GM12878 (cell line): ENCODE results near the gene CEACAM8. TPM values are rescaled to one million over a fixed set of nuclear protein-coding genes. Genes with fewer than 3 reads are reported as not detected.

Experiments used
- ATAC-seq: fragments of 200-7000 bp; cut with Tn5 transposase; 3 replicates; pipeline ENCODE4 v1.9.1; 2020; ENCODE audit warnings: mild to moderate bottlenecking, moderate library complexity
- BruUV-seq: library from RNA; stranded (reverse); fragments of 400-500 nt; replicated peaks from 2 replicates; lab custom pipeline; 2021; lab: Mats Ljungman, UMichigan
- CTCF ChIA-PET: fragments of 300-600 bp; sonication (Branson Sonifier 250); formaldehyde crosslinking; extraction: SDS; loops from one replicate; lab custom pipeline; 2021; ENCODE audit warnings: inconsistent platforms; lab: Yijun Ruan, JAX
- POLR2A ChIA-PET: fragments of 350-600 bp; formaldehyde crosslinking; extraction: SDS; loops from one replicate; lab custom pipeline; 2021; ENCODE audit warnings: inconsistent platforms; lab: Charles Lee
- RAD21 ChIA-PET: fragments of 300-600 bp; sonication (Branson Sonifier 250); formaldehyde crosslinking; loops from one replicate; lab custom pipeline; 2023; ENCODE audit warnings: antibody characterized with exemption; ENCODE audit not compliant: unreplicated experiment; lab: Charles Lee
- SMC1A ChIA-PET: fragments of 300-600 bp; sonication (Branson Sonifier 250); formaldehyde crosslinking; loops from one replicate; lab custom pipeline; 2023; ENCODE audit not compliant: unreplicated experiment, uncharacterized antibody; lab: Charles Lee
- DNase-seq: peaks from one replicate; pipeline ENCODE4 v3.0.0-alpha.2; 2011; ENCODE audit warnings: low read depth, low spot score
- FAIRE-seq: peaks from 3 replicates; lab custom pipeline; 2011; peaks lifted over from hg19 to GRCh38; lab: Jason Lieb, UNC
- H2AFZ ChIP-seq: 2 replicates; pipeline ENCODE4 v1.6.0; 2011; ENCODE audit warnings: low read depth, low read length, control low read depth; ENCODE audit not compliant: control insufficient read depth
- H3K27ac ChIP-seq: 2 replicates; pipeline ENCODE4 v1.5.1; 2011; ENCODE audit warnings: control low read depth; ENCODE audit not compliant: control insufficient read depth, insufficient read depth
- H3K27me3 ChIP-seq, 2 experiments: replicated peaks in 1 of 2; 2 replicates each; pipeline versions ENCODE4 v1.6.0 to v1.6.1; 2011; ENCODE audit warnings: low read length in 1 of 2; ENCODE audit not compliant: control insufficient read depth in 2 of 2, insufficient read depth in 2 of 2
- H3K36me3 ChIP-seq, 2 experiments: 2 replicates each; pipeline ENCODE4 v1.5.1; 2011; ENCODE audit warnings: low read length in 1 of 2; ENCODE audit not compliant: control insufficient read depth in 2 of 2, insufficient read depth in 2 of 2
- H3K4me1 ChIP-seq: 2 replicates; pipeline ENCODE4 v1.6.1; 2011; ENCODE audit warnings: mild to moderate bottlenecking, low read length, moderate library complexity, mixed read lengths; ENCODE audit not compliant: control insufficient read depth, insufficient read depth
- H3K4me2 ChIP-seq: 2 replicates; pipeline ENCODE4 v1.6.0; 2011; ENCODE audit warnings: control low read depth; ENCODE audit not compliant: control insufficient read depth, insufficient read depth
- H3K4me3 ChIP-seq: fragments of 200-600 bp; sonication (generic); 2 replicates; pipeline ENCODE4 v1.5.1; 2016
- H3K79me2 ChIP-seq: 2 replicates; pipeline ENCODE4 v1.6.0; 2011; ENCODE audit warnings: low read length; ENCODE audit not compliant: control insufficient read depth, insufficient read depth
- H3K9ac ChIP-seq: 2 replicates; pipeline ENCODE4 v1.8.0; 2011; ENCODE audit warnings: low read length, control low read depth, mixed read lengths; ENCODE audit not compliant: control insufficient read depth, insufficient read depth
- H3K9me3 ChIP-seq: replicated peaks from 3 replicates; pipeline ENCODE4 v1.5.1; 2011; ENCODE audit warnings: mild to moderate bottlenecking, low read length; ENCODE audit not compliant: control insufficient read depth, insufficient read depth
- H4K20me1 ChIP-seq: 2 replicates; pipeline ENCODE4 v1.6.0; 2011; ENCODE audit not compliant: control insufficient read depth, insufficient read depth
- BMI1 ChIP-seq: fragments of 450-650 bp; IDR thresholded peaks from 2 replicates; pipeline ENCODE4 v1.6.1; 2016; ENCODE audit warnings: mild to moderate bottlenecking, moderate library complexity, borderline replicate concordance
- EZH2 ChIP-seq: IDR thresholded peaks from 2 replicates; pipeline ENCODE4 v1.6.1; 2012; ENCODE audit warnings: low read depth, mild to moderate bottlenecking, control low read depth, inconsistent platforms, low read length, borderline replicate concordance; ENCODE audit not compliant: control insufficient read depth
- FOXK2 ChIP-seq: fragments of 450-650 bp; IDR thresholded peaks from 2 replicates; pipeline ENCODE4 v1.6.1; 2017; ENCODE audit warnings: mild to moderate bottlenecking, moderate library complexity
- GABPA ChIP-seq: IDR thresholded peaks from 2 replicates; pipeline ENCODE4 v1.6.1; 2014; ENCODE audit warnings: antibody characterized with exemption, low read depth, mild to moderate bottlenecking, inconsistent platforms
- IKZF1 ChIP-seq: fragments of 450-650 bp; conservative IDR thresholded peaks from 2 replicates; pipeline ENCODE4 v1.6.1; 2017; ENCODE audit warnings: antibody characterized with exemption, mild to moderate bottlenecking
- JUND ChIP-seq: IDR thresholded peaks from 2 replicates; pipeline ENCODE4 v1.6.1; 2012; ENCODE audit warnings: low read depth, mild to moderate bottlenecking, low read length, improper control_type of control experiment, moderate library complexity
- MXI1 ChIP-seq: fragments of 150-350 bp; IDR thresholded peaks from 2 replicates; pipeline ENCODE4 v1.6.1; 2011; ENCODE audit warnings: low read depth, mild to moderate bottlenecking, inconsistent platforms, low read length, improper control_type of control experiment
- MYB ChIP-seq: fragments of 150-350 bp; IDR thresholded peaks from 2 replicates; pipeline ENCODE4 v1.6.1; 2014; ENCODE audit warnings: mild to moderate bottlenecking, low read depth, low read length, borderline replicate concordance
- PAX5 ChIP-seq: IDR thresholded peaks from 2 replicates; pipeline ENCODE4 v1.6.1; 2011; ENCODE audit warnings: low read depth, low read length, borderline replicate concordance
- POLR2A ChIP-seq: IDR thresholded peaks from 2 replicates; pipeline ENCODE4 v1.6.1; 2011; ENCODE audit warnings: low read depth, mild to moderate bottlenecking, low read length
- RAD21 ChIP-seq: IDR thresholded peaks from 2 replicates; pipeline ENCODE4 v1.6.1; 2011; ENCODE audit warnings: mild to moderate bottlenecking, low read depth, low read length, moderate library complexity; ENCODE audit not compliant: insufficient read depth
- RELA ChIP-seq: fragments of 450-650 bp; IDR thresholded peaks from 2 replicates; pipeline ENCODE4 v1.8.0; 2014; ENCODE audit warnings: borderline replicate concordance; ENCODE audit not compliant: partially characterized antibody
- RUNX3 ChIP-seq: IDR thresholded peaks from 2 replicates; pipeline ENCODE4 v1.6.1; 2012; ENCODE audit warnings: low read length, inconsistent platforms
- SMAD1 ChIP-seq: fragments of 450-650 bp; IDR thresholded peaks from 2 replicates; pipeline ENCODE4 v1.6.1; 2018; ENCODE audit warnings: mild to moderate bottlenecking, low read depth; ENCODE audit not compliant: partially characterized antibody
- ZNF207 ChIP-seq: fragments of 450-650 bp; IDR thresholded peaks from 2 replicates; pipeline ENCODE4 v1.6.1; 2014; ENCODE audit warnings: antibody characterized with exemption, mild to moderate bottlenecking, borderline replicate concordance
- in situ Hi-C: fragments of 300-500 bp; cut with MboI; formaldehyde crosslinking; loops from 9 replicates; pipeline ENCODE4 v1.14.3; 2018; ENCODE audit warnings: mixed read lengths
- intact Hi-C: fragments of 100-400 bp; cut with micrococcal nuclease; formaldehyde crosslinking; loops from one replicate; pipeline ENCODE4 v1.14.2; 2022; ENCODE audit not compliant: unreplicated experiment
- polyA plus RNA-seq, 11 experiments: library from polyadenylated mRNA; depleted of rRNA in 4 of 11; unstranded in 6 of 11; stranded (reverse) in 5 of 11; fragments of >200 nt; fragmentation: Nextera tagmentation in 4 of 11; fragmentation: Illumina TruSeq in 1 of 11; extraction: Ambion mirVana in 4 of 11; extraction: Trizol in 1 of 11; gene quantifications; 1 replicate in 1 of 11; 2 replicates in 10 of 11; pipeline versions ENCODE4 v1.2.1 to v1.2.3, GENCODE V29; 2011 to 2016; ENCODE audit warnings: inconsistent platforms in 2 of 11, missing spikeins in 2 of 11, low read depth in 1 of 11
- total RNA-seq, 4 experiments: library from RNA; depleted of rRNA in 3 of 4; stranded (reverse); fragments of >200 nt in 3 of 4; fragmentation: Illumina TruSeq in 1 of 4; extraction: Trizol in 1 of 4; gene quantifications; 2 replicates each; pipeline versions ENCODE4 v1.2.1 to v1.2.3, GENCODE V29; 2013 to 2021
- TF ChIP-seq, protein P1 (sequence below): fragments of 450-650 bp; IDR thresholded peaks from 2 replicates; pipeline ENCODE4 v1.6.1; 2016; ENCODE audit warnings: mild to moderate bottlenecking
- TF ChIP-seq, protein P2 (sequence below): IDR thresholded peaks from 2 replicates; pipeline ENCODE4 v1.6.1; 2012; ENCODE audit warnings: low read depth, low read length, improper control_type of control experiment
- TF ChIP-seq, protein P3 (sequence below): IDR thresholded peaks from 2 replicates; pipeline ENCODE4 v1.6.1; 2011; ENCODE audit warnings: mild to moderate bottlenecking, low read depth, low read length, moderate library complexity; ENCODE audit not compliant: insufficient replicate concordance

The CEACAM8 gene
- total and polyA plus RNA-seq, 10 of the 15 experiments (the other 5 are each of a cell fraction or from before 2014, with no cell fraction given): 0.06 TPM; not detected in 9

DNA sequence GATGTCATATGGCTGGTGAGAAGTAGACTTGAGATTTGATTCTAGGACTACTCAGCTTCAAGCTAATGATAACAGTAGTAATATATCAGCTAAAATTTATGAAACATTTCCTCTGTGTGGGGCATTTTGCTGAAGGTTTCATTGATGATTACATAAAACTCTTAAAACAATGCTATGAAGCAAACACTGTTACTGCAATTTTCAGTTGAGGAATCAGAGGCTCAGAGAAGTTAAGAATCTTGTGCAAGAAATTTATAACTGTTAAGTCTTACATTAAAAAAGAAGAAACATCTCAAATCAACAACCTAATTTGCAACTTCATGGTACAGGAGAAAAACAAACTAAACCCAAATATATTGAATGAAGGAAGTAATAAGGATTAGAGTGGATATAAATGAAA lies 10.3 kb downstream of the CEACAM8 start:
- H3K9me3 ChIP-seq: no peaks in the 10 kb centered on the region
- no peak overlapping the region for H3K27ac ChIP-seq
- in situ Hi-C loops: no loop called here
- ChIA-PET RAD21 (no interaction called here), CTCF (interaction anchor here (1.2 kb wide), 1 partner anchor 19 kb away, joined by 4 read pairs; no protein-coding TSS in a partner anchor), POLR2A (no interaction called here), SMC1A (no interaction called here)
- H3K9ac ChIP-seq: no peak overlapping the region
- no peaks in the 10 kb centered on the region for H4K20me1 ChIP-seq
- TF ChIP-seq FOXK2 (no peak), POLR2A (no peak), MXI1 (no peak), GABPA (no peak), PAX5 (no peak), JUND (no peak), RUNX3 (no peak), BMI1 (no peak), IKZF1 (no peak), RELA (no peak), MYB (no peak), ZNF207 (no peak), EZH2 (no peak), SMAD1 (no peak), RAD21 (no peak)
- TF ChIP-seq, protein P1, sequence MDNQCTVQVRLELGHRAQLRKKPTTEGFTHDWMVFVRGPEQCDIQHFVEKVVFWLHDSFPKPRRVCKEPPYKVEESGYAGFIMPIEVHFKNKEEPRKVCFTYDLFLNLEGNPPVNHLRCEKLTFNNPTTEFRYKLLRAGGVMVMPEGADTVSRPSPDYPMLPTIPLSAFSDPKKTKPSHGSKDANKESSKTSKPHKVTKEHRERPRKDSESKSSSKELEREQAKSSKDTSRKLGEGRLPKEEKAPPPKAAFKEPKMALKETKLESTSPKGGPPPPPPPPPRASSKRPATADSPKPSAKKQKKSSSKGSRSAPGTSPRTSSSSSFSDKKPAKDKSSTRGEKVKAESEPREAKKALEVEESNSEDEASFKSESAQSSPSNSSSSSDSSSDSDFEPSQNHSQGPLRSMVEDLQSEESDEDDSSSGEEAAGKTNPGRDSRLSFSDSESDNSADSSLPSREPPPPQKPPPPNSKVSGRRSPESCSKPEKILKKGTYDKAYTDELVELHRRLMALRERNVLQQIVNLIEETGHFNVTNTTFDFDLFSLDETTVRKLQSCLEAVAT: no peak
- TF ChIP-seq, protein P2, sequence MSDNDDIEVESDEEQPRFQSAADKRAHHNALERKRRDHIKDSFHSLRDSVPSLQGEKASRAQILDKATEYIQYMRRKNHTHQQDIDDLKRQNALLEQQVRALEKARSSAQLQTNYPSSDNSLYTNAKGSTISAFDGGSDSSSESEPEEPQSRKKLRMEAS: no peak
- TF ChIP-seq, protein P3, sequence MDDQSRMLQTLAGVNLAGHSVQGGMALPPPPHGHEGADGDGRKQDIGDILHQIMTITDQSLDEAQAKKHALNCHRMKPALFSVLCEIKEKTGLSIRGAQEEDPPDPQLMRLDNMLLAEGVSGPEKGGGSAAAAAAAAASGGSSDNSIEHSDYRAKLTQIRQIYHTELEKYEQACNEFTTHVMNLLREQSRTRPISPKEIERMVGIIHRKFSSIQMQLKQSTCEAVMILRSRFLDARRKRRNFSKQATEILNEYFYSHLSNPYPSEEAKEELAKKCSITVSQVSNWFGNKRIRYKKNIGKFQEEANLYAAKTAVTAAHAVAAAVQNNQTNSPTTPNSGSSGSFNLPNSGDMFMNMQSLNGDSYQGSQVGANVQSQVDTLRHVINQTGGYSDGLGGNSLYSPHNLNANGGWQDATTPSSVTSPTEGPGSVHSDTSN: no peak
- FAIRE-seq (no peak), DNase-seq (no peak), ATAC-seq (no peak)
- H3K79me2 ChIP-seq: no peaks in the 10 kb centered on the region
- H3K4me3 ChIP-seq: no peak overlapping the region
- intact Hi-C loops: no loop called here
- H3K27me3 ChIP-seq: no peaks in the 10 kb centered on the region; a peak in 1 of 4 replicates
- BruUV-seq: no TSS peak
- no peaks in the 10 kb centered on the region for H3K36me3 ChIP-seq
- H2AFZ ChIP-seq: no peak overlapping the region
- no peak overlapping the region for H3K4me2 ChIP-seq
- no peaks in the 10 kb centered on the region for H3K4me1 ChIP-seq
